H54 (cell line): Measurements from ENCODE around the gene ICAM3.
"Not testable (repeated sequence)": the region's sequence is repeated elsewhere in the genome, so short reads cannot be mapped to it uniquely, and the experiment has no call there.

Experiments used
- DNase-seq: peaks from one replicate; pipeline ENCODE4 v3.0.0; 2011; ENCODE audit warnings: low spot score, mixed read lengths; ENCODE audit not compliant: insufficient read length
- FAIRE-seq: peaks from 3 replicates; lab custom pipeline; 2011; peaks lifted over from hg19 to GRCh38; lab: Jason Lieb, UNC
- POLR2A ChIP-seq: IDR thresholded peaks from 2 replicates; pipeline ENCODE4 v1.6.1; 2011; ENCODE audit warnings: low read depth, mild to moderate bottlenecking, low read length

ICAM3 gene

GRCh38 chr19:10363789-10364281, 24.4 kb upstream of the ICAM3 start:
- DNase-seq (peak; percentile 85), FAIRE-seq (no peak)
- no peak for TF ChIP-seq POLR2A

- FAIRE-seq (no peak), DNase-seq (no peak)
- TF ChIP-seq POLR2A = no peak
These were observed 22.8 kb upstream of the ICAM3 start for GRCh38 chr19:10362259-10362658.

DNA sequence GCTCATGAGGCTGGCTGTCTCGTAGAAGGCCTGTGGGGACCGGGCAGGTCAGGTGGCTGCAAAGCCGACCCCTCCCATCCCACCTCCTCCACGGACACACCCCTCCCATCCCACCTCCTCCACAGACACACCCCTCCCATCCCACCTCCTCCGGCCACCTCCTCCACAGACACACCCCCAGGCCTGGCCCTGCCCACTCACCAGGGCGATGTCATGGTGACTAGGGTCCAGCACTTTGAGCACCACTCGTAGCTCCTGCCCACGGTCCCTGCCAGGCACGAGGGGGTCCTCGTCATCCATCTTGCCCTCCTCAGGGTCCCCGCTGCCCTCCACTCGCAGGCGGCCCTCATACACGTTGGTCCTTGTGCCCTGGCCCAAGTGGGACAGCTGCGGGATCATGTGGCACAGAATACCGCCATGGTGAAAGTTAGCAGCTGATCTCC, 22.2 kb upstream of the ICAM3 start:
- TF ChIP-seq POLR2A = no peak
- DNase-seq (no peak), FAIRE-seq (no peak)

DNA sequence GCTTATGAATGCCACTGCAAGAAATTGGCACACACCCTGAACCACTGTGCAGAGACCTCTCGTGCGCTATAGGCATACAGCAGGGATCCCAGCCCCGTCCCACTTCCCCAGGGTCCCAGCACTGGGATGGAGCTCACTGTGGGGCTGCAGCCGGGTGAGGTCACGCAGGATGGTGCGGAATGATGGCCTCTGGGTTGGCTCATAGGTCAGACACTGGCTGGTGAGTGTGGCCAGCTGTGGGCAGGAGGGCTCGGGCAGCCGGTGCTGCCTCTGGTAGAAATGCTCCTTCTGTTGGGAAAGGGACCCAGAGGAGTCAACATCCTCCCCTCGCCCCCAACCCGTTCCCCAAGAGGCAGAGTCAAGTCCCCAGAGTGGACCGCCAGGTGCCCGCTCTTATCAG, 17.0 kb upstream of the ICAM3 start:
- FAIRE-seq = no peak
- no peak for DNase-seq
- TF ChIP-seq POLR2A = no peak

DNA sequence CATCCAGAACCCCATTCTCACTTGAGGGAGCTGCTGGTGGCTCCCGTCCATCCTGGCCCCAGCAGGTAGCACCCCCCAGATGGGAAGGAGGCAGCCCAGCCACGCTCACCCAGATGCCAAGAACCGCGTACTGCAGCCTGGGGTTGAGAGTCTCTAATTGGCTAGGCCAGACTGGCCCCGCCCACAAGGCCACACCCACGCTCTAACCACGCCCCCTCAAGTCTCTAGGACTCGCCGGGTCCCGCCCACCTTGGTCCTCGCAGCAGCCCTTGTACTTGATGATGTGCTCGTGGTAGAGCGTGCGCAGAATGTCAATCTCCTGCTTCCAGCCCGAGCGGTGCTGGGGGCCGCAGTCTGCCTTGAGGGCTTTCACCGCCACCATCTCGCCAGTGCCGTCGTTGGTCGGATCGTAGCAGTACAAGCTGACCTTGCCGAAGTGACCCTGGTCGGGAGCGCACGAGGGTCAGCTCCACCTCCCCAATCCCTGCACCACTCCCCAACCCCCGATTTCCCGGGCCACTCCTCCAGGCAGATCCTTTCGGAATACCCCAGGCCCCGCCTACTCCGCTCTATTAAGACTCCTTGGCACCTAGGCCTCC, 14.5 kb upstream of the ICAM3 start:
- no peak for FAIRE-seq

GRCh38 chr19:10352764-10353671, 13.6 kb upstream of the ICAM3 start:
- no peak for TF ChIP-seq POLR2A
- no peak for DNase-seq
- FAIRE-seq = no peak

More for the DNA sequence above, 14.5 kb upstream of the ICAM3 start:
- no peak for DNase-seq
- TF ChIP-seq POLR2A = no peak

- DNase-seq (no peak), FAIRE-seq (no peak)
- TF ChIP-seq POLR2A = no peak
These were observed 7.1 kb upstream of the ICAM3 start for GRCh38 chr19:10346509-10346908.

DNA sequence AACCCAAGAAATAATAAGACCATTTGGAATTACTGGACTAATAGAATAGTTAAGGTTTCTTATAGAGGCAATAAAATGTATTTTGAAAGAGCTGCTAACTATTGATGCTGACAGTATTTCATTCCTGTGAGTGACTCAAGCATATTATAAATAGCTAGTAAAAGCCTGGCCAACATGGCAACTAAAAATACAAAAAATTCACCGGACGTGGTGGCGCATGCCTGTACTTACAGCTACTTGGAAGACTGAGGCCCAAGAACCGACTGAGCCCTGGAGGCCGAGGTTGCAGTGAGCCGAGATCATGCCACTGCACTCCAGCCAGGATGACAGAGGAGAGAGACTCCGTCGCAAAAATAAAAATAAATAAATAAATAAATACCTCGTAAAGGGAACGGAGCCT, 5.4 kb upstream of the ICAM3 start:
- DNase-seq (no peak), FAIRE-seq (no peak)
- no peak for TF ChIP-seq POLR2A

GRCh38 chr19:10343495-10343894, 4.1 kb upstream of the ICAM3 start:
- no peak for FAIRE-seq
- no peak for TF ChIP-seq POLR2A
- DNase-seq = no peak

- DNase-seq (no peak), FAIRE-seq (no peak)
- TF ChIP-seq POLR2A = no peak
These were observed 553 bp upstream of the ICAM3 start for GRCh38 chr19:10339977-10340376.

DNA sequence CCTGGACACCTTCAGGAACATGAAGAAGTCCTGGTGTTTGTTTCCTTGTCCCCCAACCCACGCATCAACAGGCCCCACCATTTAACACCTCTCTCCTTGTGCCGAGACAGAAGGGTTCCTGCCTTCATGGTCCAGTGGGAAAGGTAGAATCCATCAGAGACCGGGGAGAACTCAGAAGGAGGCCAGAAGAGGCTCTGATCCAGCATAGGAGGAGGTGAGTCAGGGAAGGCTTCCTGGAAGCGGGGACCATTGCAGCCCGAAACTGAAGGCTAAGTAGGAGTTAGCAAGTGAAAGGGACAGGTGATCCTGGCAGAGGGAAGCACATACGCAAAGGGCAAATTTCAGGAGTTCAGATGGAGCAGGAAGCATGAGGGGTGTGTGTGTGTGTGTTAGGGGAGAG, 484 bp downstream of the ICAM3 start:
- no peak for FAIRE-seq

DNA sequence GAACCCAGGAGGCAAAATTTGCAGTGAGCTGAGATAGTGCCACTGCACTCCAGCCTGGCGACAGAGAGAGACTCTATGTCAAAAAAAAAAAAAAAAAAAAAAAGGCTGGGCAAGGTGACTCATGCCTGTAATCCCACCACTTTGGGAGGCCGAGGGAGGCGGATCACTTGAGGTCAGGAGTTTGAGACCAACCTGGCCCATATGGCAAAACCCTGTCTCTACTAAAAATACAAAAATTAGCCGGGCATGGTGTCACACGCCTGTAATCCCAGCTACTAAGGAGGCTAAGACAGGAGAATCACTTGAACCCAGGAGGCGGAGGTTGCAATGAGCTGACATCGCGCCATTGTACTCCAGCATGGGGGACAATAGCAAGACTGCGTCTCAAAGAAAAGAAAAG, 2.7 kb downstream of the ICAM3 start:
- DNase-seq, FAIRE-seq: not testable (repeated sequence)

More for the DNA sequence above, 484 bp downstream of the ICAM3 start:
- TF ChIP-seq POLR2A = no peak
- no peak for DNase-seq

- DNase-seq (no peak), FAIRE-seq (no peak)
- no peak for TF ChIP-seq POLR2A
These were observed 4.0 kb downstream of the ICAM3 start for GRCh38 chr19:10335352-10335985.
